ENCODE data around the gene FBXO34. TPM values are rescaled to one million over a fixed set of nuclear protein-coding genes. Genes with fewer than 3 reads are reported as not detected.
A peak's percentile ranks its signal among the peaks of the same experiment; 100 is the strongest.

Gene FBXO34
- total RNA-seq, 2 experiments from 2014 or later, result 28.3 to 29.7 TPM

DNA sequence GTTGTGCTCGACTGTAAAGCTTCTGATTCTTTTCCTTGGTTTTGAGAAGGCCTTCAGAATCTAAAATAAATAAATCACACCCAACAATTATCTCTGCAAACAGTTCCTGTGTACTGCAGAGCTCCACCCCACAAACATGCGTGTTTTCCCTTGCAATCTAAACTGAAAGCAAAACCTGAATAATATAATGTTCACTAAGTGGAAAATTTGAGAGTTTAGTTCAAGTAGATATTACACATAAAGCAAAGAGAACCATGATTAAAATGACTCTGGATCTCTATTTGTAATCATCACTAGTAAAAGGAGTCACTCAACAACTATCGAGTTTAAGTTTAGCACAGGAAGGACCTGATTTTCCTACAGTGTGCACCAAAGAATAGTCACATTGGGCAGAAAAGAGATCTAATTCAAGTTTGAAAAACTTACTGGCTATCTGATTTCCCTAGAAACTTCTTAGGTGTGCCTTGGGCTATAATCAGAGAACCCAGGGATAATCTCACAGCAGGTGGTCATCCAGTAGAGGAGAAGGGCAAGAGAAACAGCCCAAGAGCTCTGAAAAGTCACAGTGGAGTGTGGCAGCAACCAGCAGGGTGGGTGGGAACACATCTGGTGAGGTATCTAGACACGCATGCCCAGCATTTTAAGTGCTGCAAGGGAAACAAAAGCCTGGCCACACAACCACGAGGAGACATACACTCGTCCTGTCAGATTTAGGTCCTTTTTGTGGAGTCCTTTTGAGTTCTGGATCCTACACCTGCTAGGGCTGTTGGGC is 115.0 kb downstream of the FBXO34 start:
- ATAC-seq (ENCODE audit: poor library complexity), result peak; percentile 43
- H3K36me3 Mint-ChIP-seq (ENCODE audit: low read depth), result peaks cover 87% of the 10 kb centered on the region
- no peaks in the 10 kb centered on the region for H3K27me3 Mint-ChIP-seq
- CTCF ChIA-PET, result interaction anchor here (1.5 kb wide), 1 partner anchor 60 kb away, joined by 3 read pairs; no protein-coding TSS in a partner anchor
- H3K9me3 Mint-ChIP-seq, result no peaks in the 10 kb centered on the region
- Histone ChIP-seq H3K4me1 (ENCODE audit: insufficient read depth, low read length) (peaks cover 11% of the 10 kb centered on the region), H3K27me3 (ENCODE audit: control insufficient read depth in 1 of 2, insufficient read depth in 2 of 2, low read length in 2 of 2) (no peaks in the 10 kb centered on the region), H3K27ac (ENCODE audit: low read depth in 1 of 2, low read length in 2 of 2) (peak overlapping the region; percentile 18 to 77), H3K36me3 (ENCODE audit: insufficient read depth, low read length) (peaks cover 62% of the 10 kb centered on the region), H3K4me3 (ENCODE audit: low read length) (peak overlapping the region; percentile 11), H3K9me3 (ENCODE audit: control insufficient read depth in 1 of 2, insufficient read depth in 1 of 2, low read length in 2 of 2) (no peaks in the 10 kb centered on the region)
- peak overlapping the region; percentile 50 for H3K4me3 Mint-ChIP-seq
- H3K27ac Mint-ChIP-seq, result peak overlapping the region; percentile 80
- no peak for TF ChIP-seq CTCF (IDR thresholded peaks at IDR 0.05)
- POLR2A ChIA-PET, result interaction anchor here (1.0 to 1.4 kb wide), 2 partner anchors 12 to 32 kb away, joined by 4 read pairs; no protein-coding TSS in a partner anchor
- intact Hi-C loops (cut with DNase I, micrococcal nuclease), result no loop called here
- peak in 4 of 14 experiments; percentile 17 to 56 (median 33) for DNase-seq
- peaks cover 17% of the 10 kb centered on the region for H3K4me1 Mint-ChIP-seq (ENCODE audit: low read depth)

GRCh38 chr14:55387121-55387520 is 115.9 kb downstream of the FBXO34 start:
- no peak overlapping the region for H3K4me3 ChIP-seq (ENCODE audit: low read length)
- Mint-ChIP-seq H3K27ac (peak overlapping the region; percentile 80), H3K36me3 (ENCODE audit: low read depth) (peaks cover 84% of the 10 kb centered on the region), H3K4me3 (no peak overlapping the region), H3K9me3 (no peaks in the 10 kb centered on the region), H3K4me1 (ENCODE audit: low read depth) (peaks cover 17% of the 10 kb centered on the region), H3K27me3 (no peaks in the 10 kb centered on the region)
- intact Hi-C loops (cut with DNase I, micrococcal nuclease), result no loop called here
- ATAC-seq (ENCODE audit: poor library complexity), result no peak
- no peak for TF ChIP-seq CTCF (IDR thresholded peaks at IDR 0.05)
- CTCF ChIA-PET, result no interaction called here
- peaks cover 11% of the 10 kb centered on the region for H3K4me1 ChIP-seq (ENCODE audit: insufficient read depth, low read length)
- peaks cover 57% of the 10 kb centered on the region for H3K36me3 ChIP-seq (ENCODE audit: insufficient read depth, low read length)
- no peaks in the 10 kb centered on the region for H3K9me3 ChIP-seq (ENCODE audit: control insufficient read depth in 1 of 2, insufficient read depth in 1 of 2, low read length in 2 of 2)
- H3K27me3 ChIP-seq (ENCODE audit: control insufficient read depth in 1 of 2, insufficient read depth in 2 of 2, low read length in 2 of 2), result no peaks in the 10 kb centered on the region
- POLR2A ChIA-PET, result no interaction called here
- peak overlapping the region in 1 of 2 donors; percentile 77 for H3K27ac ChIP-seq (ENCODE audit: low read depth in 1 of 2, low read length in 2 of 2)
- no peak for DNase-seq

DNA sequence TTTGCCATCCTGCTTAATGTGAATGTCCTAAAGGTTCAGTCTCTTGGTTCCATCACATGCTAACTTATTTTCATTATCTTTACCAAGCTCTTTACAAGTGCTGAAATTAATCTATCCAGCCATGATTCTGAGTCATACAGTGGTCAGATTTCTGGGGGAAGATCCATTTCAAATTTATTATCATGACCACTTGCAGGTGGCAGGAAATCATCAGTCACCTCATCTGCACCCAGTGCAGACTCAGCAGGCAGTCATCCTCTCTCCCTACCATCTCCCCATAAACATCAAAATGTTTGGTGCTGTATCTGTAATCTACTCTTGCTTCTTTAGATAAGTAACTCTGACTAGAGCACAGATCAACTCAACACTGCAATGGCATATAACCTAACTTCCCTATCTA is 116.9 kb downstream of the FBXO34 start:
- H3K4me1 ChIP-seq (ENCODE audit: insufficient read depth, low read length), result peaks cover 11% of the 10 kb centered on the region
- intact Hi-C loops (cut with DNase I, micrococcal nuclease), result no loop called here

More for the DNA sequence above, 116.9 kb downstream of the FBXO34 start:
- ChIA-PET CTCF (no interaction called here), POLR2A (no interaction called here)
- no peak for ATAC-seq (ENCODE audit: poor library complexity)
- Mint-ChIP-seq H3K4me1 (ENCODE audit: low read depth) (peaks cover 17% of the 10 kb centered on the region), H3K27me3 (no peaks in the 10 kb centered on the region), H3K27ac (no peak overlapping the region), H3K9me3 (no peaks in the 10 kb centered on the region), H3K4me3 (no peak overlapping the region), H3K36me3 (ENCODE audit: low read depth) (peaks cover 85% of the 10 kb centered on the region)
- Histone ChIP-seq H3K27ac (ENCODE audit: low read depth in 1 of 2, low read length in 2 of 2) (no peak overlapping the region), H3K27me3 (ENCODE audit: control insufficient read depth in 1 of 2, insufficient read depth in 2 of 2, low read length in 2 of 2) (no peaks in the 10 kb centered on the region), H3K4me3 (ENCODE audit: low read length) (no peak overlapping the region), H3K36me3 (ENCODE audit: insufficient read depth, low read length) (peaks cover 57% of the 10 kb centered on the region), H3K9me3 (ENCODE audit: control insufficient read depth in 1 of 2, insufficient read depth in 1 of 2, low read length in 2 of 2) (no peaks in the 10 kb centered on the region)
- DNase-seq, result no peak
- no peak for TF ChIP-seq CTCF (IDR thresholded peaks at IDR 0.05)

Data from CD4-positive, alpha-beta T cell (primary cell).